CD4-positive, alpha-beta T cell (primary cell): ENCODE data around the gene CDH2. TPM values are rescaled to one million over a fixed set of nuclear protein-coding genes. Genes with fewer than 3 reads are reported as not detected.

Experiments used
- ATAC-seq: fragments of 200-7000 bp; cut with Tn5 transposase; one replicate; pipeline ENCODE4 v1.10.0; 2022; ENCODE audit warnings: mild to moderate bottlenecking; ENCODE audit not compliant: poor library complexity
- CTCF ChIA-PET: fragments of 350-600 bp; sonication (Branson Sonifier 250); formaldehyde crosslinking; loops from one replicate; lab custom pipeline; 2021; ENCODE audit warnings: antibody characterized with exemption, inconsistent platforms; lab: Charles Lee
- POLR2A ChIA-PET: fragments of 350-600 bp; sonication (Branson Sonifier 250); formaldehyde crosslinking; loops from one replicate; lab custom pipeline; 2021; ENCODE audit warnings: antibody characterized with exemption, inconsistent platforms; lab: Charles Lee
- DNase-seq, 14 experiments: peaks; one replicate each; pipeline ENCODE4 v3.0.0-alpha.2; 2013 to 2020; ENCODE audit warnings: mixed read lengths in 2 of 14
- H3K27ac ChIP-seq, 2 donors: one replicate each; pipeline versions ENCODE4 v1.5.1 to v1.7.0; 2013; ENCODE audit warnings: low read length in 2 of 2, low read depth in 1 of 2, mild to moderate bottlenecking in 1 of 2
- H3K27me3 ChIP-seq, 2 experiments: 1 replicate in 1 of 2; 2 replicates in 1 of 2; pipeline versions ENCODE4 v1.6.1 to v1.7.0; 2013; ENCODE audit warnings: low read length in 2 of 2, control low read depth in 1 of 2, mild to moderate bottlenecking in 1 of 2, moderate library complexity in 1 of 2; ENCODE audit not compliant: insufficient read depth in 2 of 2, control insufficient read depth in 1 of 2
- H3K36me3 ChIP-seq: one replicate; pipeline ENCODE4 v1.6.1; 2013; ENCODE audit warnings: low read length, control low read depth; ENCODE audit not compliant: insufficient read depth
- H3K4me1 ChIP-seq: one replicate; pipeline ENCODE4 v1.6.1; 2013; ENCODE audit warnings: low read length, control low read depth; ENCODE audit not compliant: insufficient read depth
- H3K4me3 ChIP-seq: one replicate; pipeline ENCODE4 v1.5.1; 2013; ENCODE audit warnings: mild to moderate bottlenecking, low read length, moderate library complexity
- H3K9me3 ChIP-seq, 2 experiments: 1 replicate in 1 of 2; 2 replicates in 1 of 2; pipeline versions ENCODE4 v1.6.1 to v1.7.0; 2013; ENCODE audit warnings: low read length in 2 of 2, mild to moderate bottlenecking in 2 of 2, control low read depth in 1 of 2, moderate library complexity in 1 of 2; ENCODE audit not compliant: control insufficient read depth in 1 of 2, insufficient read depth in 1 of 2
- H3K27ac Mint-ChIP-seq: one replicate; pipeline ENCODE4 v1.8.0; 2020; ENCODE audit warnings: mixed read lengths
- H3K27me3 Mint-ChIP-seq: one replicate; pipeline ENCODE4 v1.8.0; 2021; ENCODE audit warnings: mixed read lengths
- H3K36me3 Mint-ChIP-seq: one replicate; pipeline ENCODE4 v1.8.0; 2021; ENCODE audit warnings: low read depth, mixed read lengths
- H3K4me1 Mint-ChIP-seq: one replicate; pipeline ENCODE4 v1.8.0; 2021; ENCODE audit warnings: low read depth, mixed read lengths
- H3K4me3 Mint-ChIP-seq: one replicate; pipeline ENCODE4 v1.8.0; 2020; ENCODE audit warnings: mild to moderate bottlenecking, mixed read lengths
- H3K9me3 Mint-ChIP-seq: one replicate; pipeline ENCODE4 v1.8.0; 2020; ENCODE audit warnings: mixed read lengths
- intact Hi-C, 2 experiments: fragments of 100-400 bp; cut with DNase I in 1 of 2; cut with micrococcal nuclease in 1 of 2; formaldehyde crosslinking; loops; one replicate each; pipeline versions ENCODE4 v1.15.1 to v1.9.0; 2023 to 2025; cut with DNase I, micrococcal nuclease
- total RNA-seq, 174 experiments: library from RNA in 2 of 174; stranded (reverse) in 2 of 174; gene quantifications; one replicate each; pipeline ENCODE4 v1.2.3 and lab custom pipeline; 2021 to 2026
- TF ChIP-seq, protein P1 (sequence below): fragments of 200-600 bp; IDR thresholded peaks from one replicate; pipeline ENCODE4 v1.8.0; 2022; ENCODE audit warnings: antibody characterized with exemption, mild to moderate bottlenecking

CDH2 gene
- total RNA-seq, 2 experiments from 2014 or later: not detected

DNA sequence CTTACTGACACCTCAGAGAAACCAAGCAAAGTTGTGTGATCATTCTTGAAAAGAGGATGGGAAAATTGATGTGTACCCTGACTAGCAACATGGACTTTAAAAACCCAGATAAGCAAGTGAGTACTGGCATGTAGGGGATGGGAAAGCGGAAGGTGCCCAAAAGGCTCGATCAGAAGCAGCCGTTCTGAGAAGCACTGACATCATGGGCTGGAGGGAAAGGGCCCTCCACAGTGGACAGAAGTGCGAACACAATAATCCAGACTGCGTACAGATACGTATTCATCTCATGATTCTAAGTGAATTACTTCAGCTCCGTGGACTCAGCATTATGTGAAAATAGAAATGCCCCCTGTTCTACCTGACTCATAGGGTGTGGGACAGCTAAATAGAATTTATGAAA, 42.2 kb downstream of the CDH2 start:
- H3K4me3 ChIP-seq: no peak overlapping the region
- Mint-ChIP-seq H3K36me3 (no peaks in the 10 kb centered on the region), H3K27ac (no peak overlapping the region), H3K27me3 (no peaks in the 10 kb centered on the region), H3K9me3 (peaks cover 8% of the 10 kb centered on the region), H3K4me1 (peaks cover 4% of the 10 kb centered on the region), H3K4me3 (no peak overlapping the region)
- CTCF ChIA-PET: no interaction called here
- no peaks in the 10 kb centered on the region for H3K27me3 ChIP-seq
- POLR2A ChIA-PET: interaction anchor here (0.6 kb wide), 1 partner anchor 564 kb away, joined by 3 read pairs; no protein-coding TSS in a partner anchor
- no peaks in the 10 kb centered on the region for H3K4me1 ChIP-seq
- H3K36me3 ChIP-seq: no peaks in the 10 kb centered on the region
- TF ChIP-seq, protein P1, sequence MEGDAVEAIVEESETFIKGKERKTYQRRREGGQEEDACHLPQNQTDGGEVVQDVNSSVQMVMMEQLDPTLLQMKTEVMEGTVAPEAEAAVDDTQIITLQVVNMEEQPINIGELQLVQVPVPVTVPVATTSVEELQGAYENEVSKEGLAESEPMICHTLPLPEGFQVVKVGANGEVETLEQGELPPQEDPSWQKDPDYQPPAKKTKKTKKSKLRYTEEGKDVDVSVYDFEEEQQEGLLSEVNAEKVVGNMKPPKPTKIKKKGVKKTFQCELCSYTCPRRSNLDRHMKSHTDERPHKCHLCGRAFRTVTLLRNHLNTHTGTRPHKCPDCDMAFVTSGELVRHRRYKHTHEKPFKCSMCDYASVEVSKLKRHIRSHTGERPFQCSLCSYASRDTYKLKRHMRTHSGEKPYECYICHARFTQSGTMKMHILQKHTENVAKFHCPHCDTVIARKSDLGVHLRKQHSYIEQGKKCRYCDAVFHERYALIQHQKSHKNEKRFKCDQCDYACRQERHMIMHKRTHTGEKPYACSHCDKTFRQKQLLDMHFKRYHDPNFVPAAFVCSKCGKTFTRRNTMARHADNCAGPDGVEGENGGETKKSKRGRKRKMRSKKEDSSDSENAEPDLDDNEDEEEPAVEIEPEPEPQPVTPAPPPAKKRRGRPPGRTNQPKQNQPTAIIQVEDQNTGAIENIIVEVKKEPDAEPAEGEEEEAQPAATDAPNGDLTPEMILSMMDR: no peak
- ATAC-seq (no peak), DNase-seq (no peak)
- peaks cover 0 to 12% of the 10 kb centered on the region in 2 experiments for H3K9me3 ChIP-seq
- intact Hi-C loops: no loop called here
- no peak overlapping the region for H3K27ac ChIP-seq

DNA sequence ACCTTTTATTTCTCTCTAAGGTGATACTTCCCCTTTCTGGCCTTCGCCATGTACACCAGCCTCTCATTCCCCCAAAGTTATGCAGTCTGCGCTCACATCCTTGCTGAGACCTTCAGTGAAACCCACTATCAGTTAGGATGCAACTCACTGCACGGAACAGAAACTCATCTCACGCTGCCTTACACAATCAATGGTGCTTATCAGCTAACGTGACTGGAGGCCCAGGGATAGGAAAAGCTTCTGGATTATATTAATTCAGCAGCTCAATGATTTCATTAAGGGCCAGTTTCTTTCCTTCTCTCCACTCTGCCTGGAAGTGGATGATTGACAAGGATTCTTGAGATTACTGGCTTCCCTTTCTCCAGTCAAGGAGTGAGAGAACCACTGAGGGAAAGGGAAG, 44.8 kb downstream of the CDH2 start:
- no peak overlapping the region for H3K27ac Mint-ChIP-seq
- H3K4me3 Mint-ChIP-seq: no peak overlapping the region
- Histone ChIP-seq H3K27ac (no peak overlapping the region), H3K36me3 (no peaks in the 10 kb centered on the region), H3K4me3 (no peak overlapping the region), H3K9me3 (peaks cover 0 to 15% of the 10 kb centered on the region in 2 experiments), H3K27me3 (no peaks in the 10 kb centered on the region), H3K4me1 (no peaks in the 10 kb centered on the region)
- H3K36me3 Mint-ChIP-seq: no peaks in the 10 kb centered on the region
- POLR2A ChIA-PET: no interaction called here
- intact Hi-C loops: no loop called here
- TF ChIP-seq, protein P1: no peak
- H3K4me1 Mint-ChIP-seq: peaks cover 4% of the 10 kb centered on the region
- DNase-seq (no peak), ATAC-seq (no peak)
- CTCF ChIA-PET: interaction anchor here (1.6 kb wide), 1 partner anchor 14 kb away, joined by 4 read pairs; no protein-coding TSS in a partner anchor
- H3K27me3 Mint-ChIP-seq: no peaks in the 10 kb centered on the region
- peaks cover 1% of the 10 kb centered on the region for H3K9me3 Mint-ChIP-seq

DNA sequence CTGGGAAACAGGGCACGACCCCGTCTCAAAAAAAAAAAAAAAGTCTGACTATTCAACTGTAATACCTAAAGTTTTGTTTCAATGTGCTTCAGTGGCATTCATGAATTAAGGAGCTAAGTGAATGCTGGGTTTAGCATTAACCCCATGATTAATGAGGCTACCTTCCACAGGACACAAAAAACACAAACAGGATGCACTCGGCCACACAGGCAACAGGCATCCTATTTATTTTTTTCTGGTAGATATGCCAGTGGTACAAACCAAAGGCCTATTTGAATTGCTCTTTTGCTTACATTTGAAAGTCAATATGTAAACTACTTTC, 48.3 kb downstream of the CDH2 start:
- ATAC-seq (no peak), DNase-seq (no peak)
- H3K9me3 ChIP-seq: peaks cover 0 to 13% of the 10 kb centered on the region in 2 experiments
- no peak overlapping the region for H3K4me3 ChIP-seq
- TF ChIP-seq, protein P1: no peak
- Mint-ChIP-seq H3K27me3 (no peaks in the 10 kb centered on the region), H3K27ac (no peak overlapping the region), H3K36me3 (no peaks in the 10 kb centered on the region), H3K9me3 (no peaks in the 10 kb centered on the region), H3K4me3 (no peak overlapping the region), H3K4me1 (no peaks in the 10 kb centered on the region)
- ChIA-PET CTCF (interaction anchor here (0.6 kb wide), 2 partner anchors 9 to 556 kb away, joined by 3 read pairs; no protein-coding TSS in a partner anchor), POLR2A (no interaction called here)
- H3K27me3 ChIP-seq: no peaks in the 10 kb centered on the region
- intact Hi-C loops: no loop called here
- H3K4me1 ChIP-seq: no peaks in the 10 kb centered on the region
- no peaks in the 10 kb centered on the region for H3K36me3 ChIP-seq
- H3K27ac ChIP-seq: no peak overlapping the region
